ENCODE data around the gene WDR91. TPM values are rescaled to one million over a fixed set of nuclear protein-coding genes. Genes with fewer than 3 reads are reported as not detected.

Gene WDR91
- total RNA-seq, 1 donor from 2014 or later: 66.7 TPM

- Histone ChIP-seq H3K9me3 (peaks cover 10 to 26% of the 10 kb centered on the region in 2 donors), H3K4me1 (no peaks in the 10 kb centered on the region), H3K27me3 (no peaks in the 10 kb centered on the region), H3K36me3 (peaks cover 43 to 70% of the 10 kb centered on the region in 2 donors), H3K4me3 (no peak overlapping the region), H3K27ac (no peak overlapping the region)
- peak in 1 of 2 donors; percentile 54 for DNase-seq (ENCODE audit: low spot score in 2 of 2)
- intact Hi-C loops (cut with DNase I): no loop called here
- no peak for TF ChIP-seq CTCF (IDR thresholded peaks at IDR 0.05)
Measured at GRCh38 chr7:135181929-135182678, 29.2 kb downstream of the WDR91 start.

- no peak for DNase-seq (ENCODE audit: low spot score in 2 of 2)
- Histone ChIP-seq H3K9me3 (peaks cover 10 to 26% of the 10 kb centered on the region in 2 donors), H3K4me3 (no peak overlapping the region), H3K27ac (no peak overlapping the region), H3K4me1 (no peaks in the 10 kb centered on the region), H3K27me3 (no peaks in the 10 kb centered on the region), H3K36me3 (peaks cover 36 to 63% of the 10 kb centered on the region in 2 donors)
- intact Hi-C loops (cut with DNase I): no loop called here
- TF ChIP-seq CTCF (IDR thresholded peaks at IDR 0.05): no peak
Measured at GRCh38 chr7:135181261-135181928, 29.9 kb downstream of the WDR91 start.

- DNase-seq (ENCODE audit: low spot score in 2 of 2): peak in 1 of 2 donors; percentile 41
Measured at GRCh38 chr7:135180122-135180521, 31.2 kb downstream of the WDR91 start.

GRCh38 chr7:135179321-135179925 lies 31.9 kb downstream of the WDR91 start:
- TF ChIP-seq CTCF (IDR thresholded peaks at IDR 0.05): no peak
- H3K9me3 ChIP-seq: peaks cover 10 to 26% of the 10 kb centered on the region in 2 donors
- intact Hi-C loops (cut with DNase I): loop anchor here (10.0 kb wide), 1 partner anchor 385 kb away; no protein-coding TSS in a partner anchor
- peaks cover 18 to 43% of the 10 kb centered on the region in 2 donors for H3K36me3 ChIP-seq
- H3K4me1 ChIP-seq: no peaks in the 10 kb centered on the region
- no peaks in the 10 kb centered on the region for H3K27me3 ChIP-seq
- no peak overlapping the region for H3K27ac ChIP-seq
- H3K4me3 ChIP-seq: no peak overlapping the region
- DNase-seq (ENCODE audit: low spot score in 2 of 2): peak in 1 of 2 donors; percentile 48

More at GRCh38 chr7:135180122-135180521, 31.2 kb downstream of the WDR91 start:
- intact Hi-C loops (cut with DNase I): no loop called here
- H3K27me3 ChIP-seq: no peaks in the 10 kb centered on the region
- H3K4me1 ChIP-seq: no peaks in the 10 kb centered on the region
- no peak for TF ChIP-seq CTCF (IDR thresholded peaks at IDR 0.05)
- no peak overlapping the region for H3K4me3 ChIP-seq
- H3K9me3 ChIP-seq: peaks cover 10 to 26% of the 10 kb centered on the region in 2 donors
- no peak overlapping the region for H3K27ac ChIP-seq
- peaks cover 25 to 50% of the 10 kb centered on the region in 2 donors for H3K36me3 ChIP-seq

- Histone ChIP-seq H3K27me3 (no peaks in the 10 kb centered on the region), H3K4me3 (no peak overlapping the region), H3K36me3 (peaks cover 9 to 32% of the 10 kb centered on the region in 2 donors), H3K4me1 (no peaks in the 10 kb centered on the region), H3K9me3 (peaks cover 10 to 26% of the 10 kb centered on the region in 2 donors), H3K27ac (no peak overlapping the region)
- peak in 1 of 2 donors; percentile 28 for DNase-seq (ENCODE audit: low spot score in 2 of 2)
- intact Hi-C loops (cut with DNase I): loop anchor here (10.0 kb wide), 1 partner anchor 384 kb away; no protein-coding TSS in a partner anchor
- no peak for TF ChIP-seq CTCF (IDR thresholded peaks at IDR 0.05)
Measured at GRCh38 chr7:135178364-135178763, 33.0 kb downstream of the WDR91 start.
